GM18873 (cell line): Measurements from ENCODE around the gene JARID2.

ENCODE experiments used
- ATAC-seq: cut with Tn5 transposase; IDR thresholded peaks from one replicate; pipeline ENCODE4 v1.9.1; 2021; ENCODE audit warnings: mild to moderate bottlenecking, moderate library complexity, moderate number of reproducible peaks; ENCODE audit not compliant: unreplicated experiment, low FRiP score

The JARID2 gene

DNA sequence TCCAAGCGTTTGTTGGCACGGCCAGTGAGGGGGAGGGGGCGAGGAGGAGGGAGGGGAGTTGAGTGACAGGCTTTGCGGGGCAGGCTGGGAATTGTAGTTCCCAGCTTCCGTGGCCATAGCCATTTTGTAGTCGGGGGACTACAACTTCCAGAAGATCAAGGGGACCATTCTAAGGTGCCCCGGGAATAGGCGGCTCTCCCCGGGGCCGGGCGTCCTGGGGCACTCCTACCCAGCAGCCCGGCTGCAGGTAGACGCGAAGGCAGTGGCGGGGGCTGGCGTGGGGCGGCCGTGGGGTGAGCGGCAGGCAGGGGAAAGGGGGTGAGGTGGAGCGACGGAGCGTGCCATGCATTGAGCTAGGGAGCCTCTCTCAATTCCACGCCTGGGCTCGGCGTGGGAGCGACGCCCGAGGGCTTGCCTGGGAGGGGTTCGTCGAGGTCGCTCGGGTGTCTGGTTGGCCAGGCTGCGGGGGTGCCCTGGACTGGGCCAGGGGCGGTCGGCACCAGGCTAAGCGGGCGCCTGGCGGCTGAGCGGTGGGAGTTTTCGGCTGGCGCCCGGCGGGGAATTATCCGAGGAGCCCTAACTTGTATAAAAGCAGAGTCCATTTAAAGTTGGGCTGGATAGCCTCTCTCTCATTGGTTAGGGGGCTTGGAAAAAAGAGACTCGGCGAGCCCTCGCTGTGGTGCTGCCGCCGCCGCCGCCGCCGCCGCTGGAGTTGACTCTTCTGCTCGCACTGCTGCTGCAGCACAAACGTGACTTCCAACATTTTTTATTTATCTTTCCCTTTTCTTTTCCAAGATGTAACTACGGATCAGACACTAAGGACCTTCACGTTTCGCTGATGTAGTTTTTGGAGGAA, at the start of gene JARID2:
Gene JARID2, plus strand, starts transcription at position 709 of the 856 bp plus-strand sequence. CDS start 471 bp downstream, outside the sequence.
- peak; percentile 46 for ATAC-seq

DNA sequence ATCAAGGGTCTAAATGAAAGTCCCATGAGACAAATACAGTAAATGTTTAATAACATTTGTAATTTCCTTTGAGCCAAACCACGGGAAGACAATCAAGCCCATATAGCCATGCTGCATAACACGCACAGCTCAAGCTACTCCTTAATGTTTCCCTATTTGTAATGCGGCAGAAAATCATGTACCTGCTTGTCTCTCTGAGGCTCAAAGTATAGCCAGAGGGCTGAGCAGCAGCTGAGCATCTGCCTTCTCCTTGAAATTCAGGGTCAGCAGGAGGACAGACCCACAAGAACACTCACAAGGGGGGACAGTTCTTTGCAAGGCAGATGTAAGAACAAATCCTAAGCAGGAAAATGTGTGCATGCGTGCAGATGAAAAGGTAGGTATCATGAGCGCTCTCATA, 45.8 kb upstream of the JARID2 start:
- ATAC-seq, result no peak

DNA sequence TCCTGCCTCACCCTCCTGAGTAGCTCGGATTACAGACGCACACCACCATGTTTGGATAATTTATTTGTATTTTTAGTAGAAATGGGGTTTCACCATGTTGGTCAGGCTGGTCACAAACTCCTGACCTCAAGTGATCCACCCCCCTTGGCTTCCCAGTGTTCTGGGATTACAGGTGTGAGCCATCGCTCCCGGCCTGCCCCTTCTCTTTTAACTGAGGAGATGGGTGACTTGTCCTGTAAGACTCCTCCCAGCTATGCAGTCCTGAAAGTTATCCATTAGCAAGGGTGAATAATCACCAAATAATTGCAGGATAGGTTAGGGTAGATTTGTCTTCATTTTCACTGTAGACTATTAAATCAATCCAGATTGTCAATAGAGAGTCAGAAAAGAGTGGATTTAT, 40.5 kb upstream of the JARID2 start:
- no peak for ATAC-seq

DNA sequence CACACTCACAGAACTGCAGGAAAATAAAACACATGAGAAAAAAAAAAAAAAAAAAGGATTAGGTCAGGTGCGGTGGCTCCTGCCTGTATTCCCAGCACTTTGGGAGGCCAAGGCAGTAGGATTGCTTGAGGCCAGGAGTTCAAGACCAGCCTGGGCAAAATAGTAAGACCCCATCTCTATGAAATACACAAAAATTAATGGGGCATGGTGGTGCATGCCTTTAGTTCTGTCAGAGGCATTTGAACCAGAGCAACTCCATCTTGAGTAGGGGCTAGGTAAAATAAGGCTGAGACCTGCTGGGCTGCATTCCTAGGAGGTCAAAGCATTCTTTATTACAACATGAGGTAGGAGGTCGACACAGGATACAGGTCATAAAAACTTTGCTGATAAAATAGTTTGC, 39.0 kb upstream of the JARID2 start:
- ATAC-seq, result no peak

DNA sequence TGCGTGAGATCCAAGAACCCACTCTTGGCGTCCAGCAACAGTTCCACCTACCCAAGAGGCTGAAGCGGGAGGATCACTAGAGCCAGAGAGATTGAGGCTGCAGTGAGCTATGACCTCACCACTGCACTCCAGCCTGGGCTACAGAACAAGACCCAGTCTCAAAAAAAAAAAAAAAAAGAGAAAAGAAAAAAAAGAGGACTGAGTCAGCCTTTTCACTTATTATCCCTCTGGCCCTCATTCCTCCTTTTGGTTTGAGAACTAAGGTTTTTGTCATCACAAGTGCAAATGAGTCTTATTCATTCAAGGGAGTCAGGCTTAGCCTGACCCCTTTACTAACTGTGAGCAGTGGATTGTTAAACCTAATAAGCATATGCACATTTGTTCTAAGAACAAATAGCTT, 37.9 kb upstream of the JARID2 start:
- no peak for ATAC-seq

DNA sequence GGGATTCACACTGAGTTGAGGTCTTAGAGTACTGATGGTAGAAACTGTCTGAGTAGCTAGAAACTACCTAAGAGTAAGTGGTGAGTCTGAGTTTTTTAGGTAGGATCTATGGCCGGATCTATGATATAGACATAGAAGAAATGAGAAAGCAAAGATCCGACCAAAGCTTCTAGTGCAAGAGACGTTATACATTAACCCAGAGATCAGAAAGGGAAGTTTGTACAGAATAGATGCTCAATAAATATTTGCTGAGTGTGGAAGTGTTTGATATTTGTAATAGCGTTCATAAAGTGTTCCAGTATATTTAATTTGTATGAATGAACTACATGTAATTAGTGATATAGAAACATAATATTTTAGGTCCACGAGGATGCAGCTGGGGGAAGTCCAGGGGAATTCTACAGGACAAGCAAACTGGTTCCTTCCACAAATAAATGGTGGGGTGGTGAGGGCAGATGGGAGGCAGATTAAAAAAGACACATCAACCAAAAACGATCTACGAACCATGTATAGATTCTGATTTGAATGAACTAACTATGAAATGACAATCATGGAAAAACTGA, 31.9 kb upstream of the JARID2 start:
- no peak for ATAC-seq

DNA sequence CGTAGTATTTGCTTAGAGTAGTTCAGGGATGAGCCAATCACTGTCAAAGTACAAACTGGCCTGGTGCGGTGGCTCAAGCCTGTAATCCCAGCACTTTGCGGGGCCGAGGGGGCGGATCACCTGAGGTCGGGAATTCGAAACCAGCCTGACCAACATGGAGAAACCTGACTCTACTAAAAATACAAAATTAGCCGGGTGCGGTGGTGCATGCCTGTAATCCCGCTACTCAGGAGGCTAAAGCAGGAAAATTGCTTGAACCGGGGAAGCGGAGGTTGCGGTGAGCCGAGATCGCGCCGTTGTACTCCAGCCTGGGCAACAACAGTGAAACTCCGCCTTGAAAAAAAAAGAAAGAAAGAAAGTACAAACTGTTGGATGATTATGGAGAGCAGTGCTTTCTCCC, 27.5 kb upstream of the JARID2 start:
- ATAC-seq, result no peak

DNA sequence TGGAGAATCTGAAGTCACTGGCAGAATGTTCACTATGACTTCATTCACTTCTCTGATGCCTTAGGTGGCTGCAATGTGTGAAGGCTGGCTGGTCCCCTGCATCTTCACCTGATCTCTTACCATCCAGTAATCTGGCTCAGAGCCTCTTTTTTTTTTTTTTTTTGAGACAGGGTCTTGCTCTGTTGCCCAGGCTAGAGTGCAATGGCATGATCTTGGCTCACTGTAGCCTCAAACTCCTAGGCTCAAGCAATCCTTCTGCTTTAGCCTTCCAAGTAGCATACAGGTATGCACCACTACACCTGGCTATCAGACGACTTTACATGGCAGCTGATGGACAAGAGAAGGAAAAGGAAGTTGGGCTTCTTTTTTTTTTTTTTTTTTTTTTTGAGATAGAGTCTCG, 25.8 kb upstream of the JARID2 start:
- no peak for ATAC-seq

DNA sequence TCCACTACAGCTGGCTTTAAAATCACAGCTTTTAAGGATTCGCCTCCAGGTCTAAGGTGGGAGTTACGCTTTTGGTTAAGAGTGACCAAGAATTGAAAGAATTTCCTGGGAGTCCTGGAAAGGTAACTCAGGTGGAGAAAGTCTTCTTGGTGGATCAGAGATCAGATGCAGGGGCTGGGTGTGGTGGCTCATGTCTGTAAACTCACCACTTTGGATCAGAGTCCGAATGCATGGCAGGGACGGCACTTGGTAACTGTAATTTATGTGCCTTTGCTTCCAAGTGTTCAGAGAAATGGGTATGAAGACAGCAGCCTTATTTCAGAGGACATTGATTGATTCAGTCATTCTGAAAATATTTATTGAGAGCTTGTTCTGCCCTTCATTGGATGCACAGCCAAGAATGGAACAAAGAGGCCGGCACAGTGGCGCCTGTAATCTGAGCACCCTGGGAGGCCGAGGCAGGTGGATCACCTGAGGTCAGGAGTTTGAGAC, 18.0 kb upstream of the JARID2 start:
- ATAC-seq, result no peak

DNA sequence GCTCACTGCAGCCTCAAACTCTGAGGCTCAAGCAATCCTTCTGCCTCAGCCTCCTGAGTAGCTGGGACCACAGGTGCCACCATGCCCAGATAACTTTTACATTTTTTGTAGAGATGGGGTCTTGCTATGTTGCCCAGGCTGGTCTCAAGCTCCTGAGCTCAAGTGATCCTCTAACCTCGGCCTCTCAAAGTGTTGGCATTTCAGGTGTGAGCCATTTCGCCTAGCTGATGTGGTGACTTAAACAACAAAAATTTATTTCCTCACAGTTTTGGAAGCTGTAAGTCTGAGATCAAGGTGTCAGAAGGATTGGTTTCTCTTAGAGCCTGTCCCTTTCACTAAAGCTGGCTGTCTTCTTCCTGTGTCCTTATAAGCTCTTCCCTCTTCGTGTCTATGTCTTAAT, 15.0 kb upstream of the JARID2 start:
- no peak for ATAC-seq

DNA sequence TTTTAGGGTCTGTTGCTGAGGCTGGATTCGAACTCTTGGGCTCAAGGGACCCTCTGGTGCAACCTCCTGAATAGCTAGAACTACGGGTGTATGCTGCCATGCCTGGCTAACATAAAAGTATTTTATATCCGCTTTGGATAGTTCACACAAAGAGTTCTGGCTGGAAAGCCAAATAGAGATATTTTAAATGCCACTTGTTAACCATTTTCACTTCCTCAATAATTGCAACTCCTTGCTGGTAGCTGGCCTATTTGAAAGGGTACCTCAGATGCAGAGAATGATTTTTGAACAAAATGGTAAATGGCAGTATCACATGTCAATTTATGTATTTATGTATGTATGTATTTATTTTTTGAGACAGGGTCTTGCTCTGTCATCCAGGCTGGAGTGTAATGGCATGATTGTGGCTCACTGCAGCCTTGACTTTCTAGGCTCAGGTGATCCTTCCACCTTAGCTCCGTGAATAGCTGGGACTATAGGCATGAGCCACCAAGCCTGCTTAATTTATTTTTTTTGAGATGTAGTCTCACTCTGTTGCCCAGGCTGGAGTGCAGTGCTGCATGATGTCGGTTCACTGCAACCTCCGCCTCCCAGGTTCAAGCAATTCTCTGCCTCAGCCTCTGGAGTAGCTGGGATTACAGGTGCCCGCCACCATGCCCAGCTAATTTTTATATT, 12.9 kb upstream of the JARID2 start:
- ATAC-seq, result no peak

DNA sequence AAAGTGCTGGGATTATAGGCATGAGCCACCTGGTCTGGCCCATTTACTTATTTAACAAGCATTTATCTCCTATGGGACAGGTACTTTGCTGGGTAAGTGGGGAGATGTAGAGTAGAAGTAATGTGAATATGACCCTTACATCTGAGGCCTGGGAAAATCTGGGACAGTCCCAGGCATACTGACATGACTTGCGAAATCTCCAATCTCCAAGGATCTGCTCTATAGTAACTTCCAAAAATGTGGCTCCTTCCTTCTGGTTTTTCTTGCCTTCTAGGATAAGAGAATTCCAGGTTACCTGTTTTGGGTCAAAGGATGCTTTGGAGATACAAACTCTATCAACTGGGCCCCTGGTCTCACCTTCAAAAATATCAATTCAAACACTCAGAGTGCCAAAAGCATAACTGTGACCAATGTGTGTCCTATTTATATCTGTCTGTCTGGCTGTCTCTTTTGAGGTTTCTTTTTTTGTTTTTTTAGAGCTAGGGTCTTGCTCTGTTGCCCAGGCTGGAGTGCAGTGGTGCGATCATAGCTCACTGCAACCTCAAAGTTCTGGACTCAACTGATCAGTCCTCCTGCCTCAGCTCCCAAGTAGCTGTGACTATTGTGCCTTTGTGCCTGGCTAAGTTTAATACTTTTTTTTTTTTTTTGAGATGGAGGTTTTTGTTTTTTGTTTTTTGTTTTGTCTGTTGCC, 11.7 kb upstream of the JARID2 start:
- ATAC-seq, result no peak

DNA sequence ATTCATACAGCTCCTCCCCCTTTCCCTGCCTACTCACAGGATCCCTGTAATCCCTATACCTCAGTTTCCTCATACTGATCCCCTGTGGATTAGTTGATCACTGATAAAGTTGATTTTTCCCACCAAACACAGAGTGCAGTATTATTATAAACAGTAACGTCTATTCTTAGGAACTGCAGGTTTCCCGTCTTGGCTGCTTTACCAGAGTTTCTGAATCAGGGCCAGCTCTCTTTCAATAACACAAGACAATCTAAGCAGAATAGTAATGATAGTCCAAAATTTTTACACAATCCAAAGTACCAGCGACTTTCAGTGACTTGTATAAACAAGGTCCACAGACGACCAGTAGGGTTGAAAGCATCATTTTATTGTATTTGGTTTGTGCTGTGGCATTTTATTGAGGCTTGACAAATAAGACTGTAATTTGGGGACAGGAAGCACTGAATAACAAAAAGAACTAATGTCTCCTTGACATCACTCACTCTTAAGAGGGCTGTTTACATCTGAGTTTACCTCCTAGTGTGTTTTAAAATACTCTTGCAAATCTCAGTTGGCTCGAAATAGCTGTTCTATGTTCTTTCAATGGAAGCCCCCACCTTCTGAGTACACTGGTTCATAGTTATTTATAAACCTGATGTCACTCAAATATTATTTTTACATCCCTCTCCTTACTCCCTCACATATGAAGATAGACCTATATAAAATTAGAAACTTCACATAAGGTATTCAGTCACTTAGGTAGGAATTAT, 6.1 kb upstream of the JARID2 start:
- no peak for ATAC-seq

DNA sequence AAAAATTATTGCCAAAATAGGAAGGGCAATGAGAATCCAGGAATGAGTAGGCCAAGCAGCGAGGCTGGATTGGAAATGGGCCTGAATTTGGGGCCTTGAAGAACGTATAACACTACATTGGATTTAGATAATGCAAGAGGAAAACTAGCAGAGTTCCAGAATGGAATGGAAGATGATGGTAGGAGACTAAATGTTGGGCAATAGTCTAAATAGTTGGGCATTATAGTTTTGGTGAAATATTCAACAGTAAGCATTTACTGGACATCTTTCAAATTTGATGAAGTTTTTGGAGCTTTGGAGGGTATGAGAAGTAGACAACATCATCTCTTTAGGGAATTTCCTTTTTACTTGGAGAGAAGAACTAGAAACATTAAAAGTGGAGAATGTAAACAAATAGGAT, 3.4 kb upstream of the JARID2 start:
- ATAC-seq, result no peak

DNA sequence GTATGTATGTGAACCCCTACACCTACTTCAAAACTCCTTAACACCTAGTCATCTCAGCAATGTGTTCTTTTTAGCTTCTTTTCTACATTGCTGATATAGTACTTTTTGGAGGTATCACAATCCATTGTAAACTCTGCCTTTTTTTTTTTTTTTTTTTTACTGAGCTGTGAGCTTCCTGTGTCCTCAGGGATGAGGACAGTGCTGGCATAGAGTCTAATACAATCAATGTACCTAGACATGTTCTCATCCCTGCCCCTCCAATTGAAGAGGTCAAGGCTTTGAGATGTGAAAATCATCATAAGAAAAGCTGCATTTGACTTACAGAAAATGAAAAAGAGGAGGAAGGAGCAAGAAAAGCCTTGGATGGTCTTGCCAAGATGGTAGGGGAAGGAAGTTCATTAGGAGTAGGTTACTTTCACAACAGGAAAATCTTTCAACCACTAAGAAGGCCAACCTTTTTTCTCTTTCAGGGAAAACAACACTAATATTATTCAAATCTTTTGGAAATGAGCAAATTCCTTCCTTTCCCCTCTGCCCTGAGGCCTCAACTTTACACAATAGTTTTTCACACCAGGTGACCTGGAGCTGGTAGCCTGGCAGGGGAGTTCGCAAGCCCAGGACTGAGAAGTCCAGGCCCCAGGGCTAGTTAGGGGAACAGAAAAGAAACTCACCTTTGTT, 2.8 kb upstream of the JARID2 start:
- no peak for ATAC-seq

DNA sequence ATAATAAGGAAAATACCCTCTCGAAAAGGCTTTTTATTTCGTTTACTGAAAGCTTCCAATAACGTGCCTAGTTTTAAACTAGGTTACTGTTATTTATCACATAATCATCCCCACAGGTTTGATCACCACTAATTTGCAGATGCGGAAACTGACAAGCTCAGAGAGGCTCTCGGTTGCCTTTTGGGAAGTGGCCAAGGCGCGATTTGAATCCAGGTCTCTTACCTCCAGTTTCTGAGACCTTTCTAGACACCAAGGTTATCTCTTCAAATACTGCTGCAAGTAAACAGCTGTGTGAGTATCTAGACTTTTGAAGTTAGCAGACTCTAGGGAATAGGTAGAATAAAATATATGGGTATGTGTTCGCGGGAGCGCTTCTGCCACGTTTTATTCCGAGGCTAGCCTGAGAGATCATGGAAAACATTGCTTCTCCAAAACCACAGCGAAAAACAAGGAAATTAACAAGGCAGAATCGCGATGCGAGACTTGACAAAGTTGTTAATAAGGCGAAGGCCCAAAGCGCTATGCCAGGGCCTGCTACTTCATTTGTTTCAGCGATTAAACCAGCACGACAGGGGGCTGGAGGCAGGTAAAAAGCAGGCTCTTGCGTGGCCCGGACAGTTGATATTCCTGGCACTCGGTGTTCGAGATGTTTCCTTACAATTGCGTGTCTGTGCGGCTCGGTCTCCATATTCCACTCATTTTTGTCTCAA, 1.8 kb upstream of the JARID2 start:
- ATAC-seq, result no peak

DNA sequence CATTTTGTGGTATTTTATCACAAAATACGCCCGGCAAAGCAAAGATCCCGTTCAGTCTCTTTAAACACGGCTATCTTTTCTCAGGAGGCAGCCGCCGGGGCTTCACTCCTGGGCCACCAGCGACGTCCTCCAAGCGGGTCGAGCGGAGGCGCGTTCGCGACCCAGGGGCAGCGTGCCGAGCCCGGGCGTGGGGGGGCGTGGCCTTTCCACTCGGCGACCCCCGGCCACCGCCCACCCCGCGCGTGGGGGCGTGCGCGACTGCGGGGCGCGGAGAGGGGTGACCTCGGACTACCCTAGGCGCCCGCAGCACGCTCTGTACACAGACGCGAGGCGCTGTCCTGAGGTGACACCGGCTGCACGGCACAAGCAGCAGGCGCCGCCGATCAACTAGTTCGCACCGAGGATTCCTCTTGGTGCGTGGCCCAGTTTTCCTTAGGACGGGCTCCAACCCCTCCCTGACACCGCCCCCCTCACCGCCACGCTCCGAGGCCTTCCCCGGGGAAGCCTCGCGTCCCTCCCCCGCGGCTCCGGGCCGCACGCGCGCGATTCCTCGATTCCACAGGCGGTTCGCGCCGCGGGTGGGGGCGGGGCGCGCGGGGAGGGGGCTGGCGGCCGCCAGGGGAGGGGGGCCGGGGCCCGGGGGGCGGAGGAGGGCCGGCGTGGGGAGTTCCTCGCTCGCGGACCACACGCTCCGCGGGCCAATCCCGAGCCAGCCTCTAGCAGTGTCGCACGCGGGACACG, 1.1 kb upstream of the JARID2 start:
- no peak for ATAC-seq

DNA sequence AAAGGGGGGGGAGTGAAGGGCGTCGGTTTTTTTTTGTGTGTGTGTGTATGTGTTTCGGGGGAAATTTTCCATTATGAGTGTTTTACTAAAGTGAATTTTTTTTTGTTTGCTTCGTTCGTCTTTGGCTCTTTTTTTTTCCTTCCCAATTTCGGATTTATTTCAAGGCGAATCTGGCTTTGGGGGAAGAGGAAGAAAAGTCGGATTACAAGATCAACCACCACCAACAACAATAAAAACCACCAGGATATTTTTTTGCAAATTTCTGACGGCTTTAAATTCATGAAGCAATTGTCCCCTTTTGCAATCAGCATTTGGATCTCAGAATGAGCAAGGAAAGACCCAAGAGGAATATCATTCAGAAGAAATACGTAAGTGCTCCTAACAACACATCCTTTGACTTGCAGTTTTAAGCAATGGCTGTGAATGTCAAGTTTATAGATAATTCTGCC, 372 bp downstream of the JARID2 start:
- no peak for ATAC-seq
